SK-N-MC (cell line): ENCODE measurements around the gene DSG2.

Experiments used
- DNase-seq: peaks from one replicate; pipeline ENCODE4 v3.0.0-alpha.2; 2011; ENCODE audit warnings: low read depth, low spot score
- H3K27ac ChIP-seq: fragments of 200-600 bp; sonication (generic); 2 replicates; pipeline ENCODE4 v1.5.1; 2016; ENCODE audit warnings: mixed run types
- H3K36me3 ChIP-seq: fragments of 200-600 bp; sonication (generic); 2 replicates; pipeline ENCODE4 v1.6.1; 2017; ENCODE audit warnings: antibody characterized with exemption, low read length, mixed read lengths; ENCODE audit not compliant: insufficient read depth
- H3K4me3 ChIP-seq: fragments of 200-600 bp; sonication (generic); 2 replicates; pipeline ENCODE4 v1.5.1; 2016
- H3K9ac ChIP-seq: fragments of 200-600 bp; sonication (generic); 2 replicates; pipeline ENCODE4 v1.8.0; 2017; ENCODE audit warnings: mixed run types, mixed read lengths; ENCODE audit not compliant: insufficient read length
- H3K9me3 ChIP-seq: fragments of 200-600 bp; sonication (generic); 2 replicates; pipeline ENCODE4 v1.6.1; 2017; ENCODE audit warnings: low read depth, mild to moderate bottlenecking, antibody characterized with exemption, low read length, moderate library complexity, mixed read lengths
- EZH2 ChIP-seq: fragments of 200-600 bp; sonication (generic); IDR thresholded peaks from one replicate; pipeline ENCODE4 v1.6.1; 2017; ENCODE audit warnings: antibody characterized with exemption
- FOXP2 ChIP-seq: optimal IDR thresholded peaks from 2 replicates; pipeline ENCODE3; 2011; ENCODE audit warnings: mild to moderate bottlenecking, moderate library complexity; ENCODE audit not compliant: insufficient read depth; ENCODE audit errors: extremely low read length, control extremely low read depth
- POLR2AphosphoS5 ChIP-seq: IDR thresholded peaks from 2 replicates; pipeline ENCODE4 v1.6.1; 2012; ENCODE audit warnings: mild to moderate bottlenecking, low read depth, low read length, borderline replicate concordance

Gene DSG2

GRCh38 chr18:31497836-31498573 is at the start of gene DSG2:
Gene DSG2 (plus strand): TSS chr18:31498177. CDS start chr18:31498252, 75 bp downstream.
- no peak for DNase-seq
- Histone ChIP-seq H3K9ac (no peak within 1 kb of the TSS), H3K27ac (no peak within 1 kb of the TSS), H3K36me3 (no peaks in the 10 kb centered on the region), H3K9me3 (no peaks in the 10 kb centered on the region), H3K4me3 (peak within 1 kb of the TSS; percentile 59)
- TF ChIP-seq EZH2, result no peak
- TF ChIP-seq FOXP2, result no peak
- TF ChIP-seq POLR2AphosphoS5, result no peak

GRCh38 chr18:31450409-31450808 is 47.6 kb upstream of the DSG2 start:
- DNase-seq, result no peak
- Histone ChIP-seq H3K9ac (no peak overlapping the region), H3K27ac (no peak overlapping the region), H3K9me3 (no peaks in the 10 kb centered on the region), H3K36me3 (no peaks in the 10 kb centered on the region), H3K4me3 (no peak overlapping the region)
- TF ChIP-seq FOXP2 (no peak), POLR2AphosphoS5 (no peak)

GRCh38 chr18:31451625-31452024 is 46.4 kb upstream of the DSG2 start:
- Histone ChIP-seq H3K4me3 (no peak overlapping the region), H3K36me3 (no peaks in the 10 kb centered on the region), H3K27ac (no peak overlapping the region), H3K9ac (no peak overlapping the region), H3K9me3 (no peaks in the 10 kb centered on the region)
- TF ChIP-seq POLR2AphosphoS5, result no peak
- no peak for TF ChIP-seq FOXP2
- no peak for TF ChIP-seq EZH2
- DNase-seq, result no peak

- no peak overlapping the region for H3K9ac ChIP-seq
- no peak for TF ChIP-seq FOXP2
- TF ChIP-seq POLR2AphosphoS5, result no peak
- TF ChIP-seq EZH2, result no peak
- H3K27ac ChIP-seq, result no peak overlapping the region
- no peaks in the 10 kb centered on the region for H3K36me3 ChIP-seq
- H3K9me3 ChIP-seq, result no peaks in the 10 kb centered on the region
- no peak for DNase-seq
- H3K4me3 ChIP-seq, result no peak overlapping the region
Measured at GRCh38 chr18:31454066-31454708, 43.8 kb upstream of the DSG2 start.

GRCh38 chr18:31469629-31470028 is 28.3 kb upstream of the DSG2 start:
- TF ChIP-seq POLR2AphosphoS5 (no peak), EZH2 (no peak)
- no peak overlapping the region for H3K4me3 ChIP-seq
- no peak overlapping the region for H3K9ac ChIP-seq
- no peaks in the 10 kb centered on the region for H3K36me3 ChIP-seq
- H3K27ac ChIP-seq, result no peak overlapping the region
- no peaks in the 10 kb centered on the region for H3K9me3 ChIP-seq
- no peak for DNase-seq

- Histone ChIP-seq H3K36me3 (no peaks in the 10 kb centered on the region), H3K9ac (no peak overlapping the region), H3K4me3 (no peak overlapping the region), H3K9me3 (no peaks in the 10 kb centered on the region), H3K27ac (no peak overlapping the region)
- no peak for DNase-seq
- no peak for TF ChIP-seq POLR2AphosphoS5
- no peak for TF ChIP-seq EZH2
- TF ChIP-seq FOXP2, result no peak
Measured at GRCh38 chr18:31478688-31479087, 19.3 kb upstream of the DSG2 start.

GRCh38 chr18:31482051-31482450 is 15.9 kb upstream of the DSG2 start:
- no peak overlapping the region for H3K4me3 ChIP-seq
- no peaks in the 10 kb centered on the region for H3K9me3 ChIP-seq
- DNase-seq, result no peak
- no peak for TF ChIP-seq FOXP2
- H3K36me3 ChIP-seq, result no peaks in the 10 kb centered on the region
- H3K27ac ChIP-seq, result no peak overlapping the region
- no peak overlapping the region for H3K9ac ChIP-seq

- Histone ChIP-seq H3K36me3 (no peaks in the 10 kb centered on the region), H3K4me3 (no peak overlapping the region), H3K9ac (no peak overlapping the region), H3K9me3 (no peaks in the 10 kb centered on the region), H3K27ac (no peak overlapping the region)
- DNase-seq, result no peak
- no peak for TF ChIP-seq EZH2
- TF ChIP-seq FOXP2, result no peak
- no peak for TF ChIP-seq POLR2AphosphoS5
Measured at GRCh38 chr18:31483396-31483795, 14.6 kb upstream of the DSG2 start.

GRCh38 chr18:31484461-31484860 is 13.5 kb upstream of the DSG2 start:
- TF ChIP-seq FOXP2 (no peak), POLR2AphosphoS5 (no peak), EZH2 (no peak)

More at GRCh38 chr18:31484461-31484860, 13.5 kb upstream of the DSG2 start:
- Histone ChIP-seq H3K9ac (no peak overlapping the region), H3K36me3 (no peaks in the 10 kb centered on the region), H3K9me3 (no peaks in the 10 kb centered on the region), H3K27ac (no peak overlapping the region), H3K4me3 (no peak overlapping the region)
- DNase-seq, result no peak
